Measurements from ENCODE around the gene CSAD.
"Not testable (repeated sequence)": the region's sequence is repeated elsewhere in the genome, so short reads cannot be mapped to it uniquely, and the experiment has no call there.

CSAD gene

DNA sequence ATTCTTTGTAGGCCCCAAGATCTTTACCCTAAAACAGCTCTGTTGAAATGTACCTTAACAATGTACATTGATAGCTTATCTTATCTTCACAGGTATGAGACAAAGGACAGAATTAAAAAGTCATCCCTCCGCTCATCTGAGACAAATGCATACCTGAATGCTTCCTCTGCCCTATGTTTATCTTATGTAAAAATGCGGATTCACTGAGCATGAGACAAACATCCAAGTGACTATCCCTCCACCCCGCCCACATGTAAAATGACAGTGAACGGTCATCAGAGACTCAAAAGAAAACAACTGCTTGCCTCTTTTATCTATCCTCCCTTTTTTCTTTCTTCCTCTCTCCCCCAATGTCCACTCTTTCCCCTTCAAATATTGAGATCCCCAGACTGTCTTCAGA is 37.4 kb downstream of the CSAD start:
- DNase-seq = no peak

DNA sequence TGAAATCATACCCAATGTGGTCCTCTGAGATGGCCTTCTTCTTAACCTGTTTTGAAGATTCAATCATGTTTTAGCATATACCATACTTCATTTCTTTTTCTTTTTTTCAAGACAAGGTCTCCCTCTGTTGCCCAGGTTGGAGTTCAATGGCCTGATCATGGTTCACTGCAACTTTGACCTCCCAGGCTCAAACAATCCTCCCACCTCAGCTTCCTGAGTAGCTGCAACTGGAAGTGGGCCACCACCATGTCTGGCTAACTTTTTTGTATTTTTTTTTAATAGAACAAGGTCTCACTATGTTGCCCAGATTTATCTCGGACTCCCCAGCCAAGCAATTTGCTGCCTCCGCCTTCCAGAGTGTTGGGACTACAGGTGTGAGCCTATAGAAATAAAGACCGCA is 47.0 kb downstream of the CSAD start:
- no peak for DNase-seq

DNA sequence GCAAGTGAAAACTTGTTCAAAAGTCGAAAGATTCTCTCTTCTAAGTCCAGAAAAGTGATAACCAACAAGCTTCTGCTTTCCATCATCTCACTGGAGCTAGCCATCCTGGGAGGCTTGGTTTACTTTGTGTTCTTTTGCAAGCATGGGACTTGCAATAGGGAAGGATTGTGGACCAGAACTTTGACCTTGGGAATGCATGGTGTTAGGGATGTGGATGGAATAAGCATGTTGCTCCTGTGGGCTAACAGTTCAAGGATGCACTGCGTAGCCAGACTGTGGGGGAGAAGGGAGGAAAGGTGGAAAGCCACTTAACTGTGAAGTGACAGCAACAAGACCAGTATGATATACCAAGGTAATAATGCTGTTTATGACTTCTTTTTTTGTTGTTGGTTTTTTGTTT is 48.9 kb downstream of the CSAD start:
- no peak for DNase-seq

DNA sequence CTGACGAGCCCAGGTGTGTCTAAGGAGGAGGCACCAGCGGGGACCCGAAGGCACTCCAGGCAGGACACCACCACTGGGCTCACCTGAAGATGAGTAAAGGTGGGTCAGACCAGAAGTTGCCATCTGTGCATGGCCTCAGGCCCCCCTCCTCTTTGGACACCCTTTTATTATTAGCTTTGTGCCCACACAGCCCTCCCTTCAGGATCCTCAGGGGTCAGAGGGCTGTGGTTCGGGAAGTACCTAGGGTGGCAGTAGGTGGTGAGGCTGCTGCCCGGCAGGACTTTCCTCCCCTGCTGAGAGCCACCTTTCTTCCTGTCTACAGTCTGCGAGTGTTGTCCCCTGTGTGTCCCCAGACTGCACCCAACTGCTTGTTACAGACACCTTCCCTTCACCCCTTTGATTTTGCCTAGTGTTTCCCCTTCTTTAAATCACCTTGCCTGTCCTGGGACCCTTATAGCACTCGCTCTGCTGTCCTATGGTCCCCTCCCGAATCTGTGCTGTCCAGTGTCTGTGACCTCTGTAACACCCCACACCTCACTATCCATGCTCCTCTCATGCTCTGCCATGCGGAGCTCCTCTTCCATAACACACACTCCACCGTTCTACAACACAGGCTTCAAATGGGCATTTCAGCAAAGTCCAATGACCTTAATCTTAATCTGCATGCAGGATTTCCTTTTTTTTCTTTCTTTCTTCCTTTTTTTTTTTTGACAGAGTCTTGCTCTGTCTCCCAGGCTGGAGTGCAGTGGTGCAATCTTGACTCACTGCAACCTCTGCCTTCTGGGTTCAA is 51.8 kb downstream of the CSAD start:
- no peak for DNase-seq

DNA sequence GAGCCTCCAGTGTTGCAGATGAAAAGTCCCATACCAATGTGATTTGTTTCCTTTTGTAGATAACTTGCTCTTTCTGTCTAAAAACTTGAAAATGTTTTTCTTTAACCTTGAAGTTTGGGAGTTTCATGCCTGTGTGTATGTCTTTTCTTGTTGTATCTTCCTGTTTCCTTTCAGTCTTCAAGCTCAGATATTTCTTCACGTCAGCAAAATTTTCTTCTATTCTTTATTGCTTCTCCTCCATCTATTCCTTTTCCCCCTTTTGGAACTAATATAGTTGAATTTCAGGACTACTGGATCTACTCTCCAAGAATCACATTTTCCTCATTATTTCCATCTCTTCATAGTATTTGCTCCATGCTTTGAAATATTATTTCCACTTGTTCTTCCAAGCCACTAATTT is 53.6 kb downstream of the CSAD start:
- DNase-seq = no peak

DNA sequence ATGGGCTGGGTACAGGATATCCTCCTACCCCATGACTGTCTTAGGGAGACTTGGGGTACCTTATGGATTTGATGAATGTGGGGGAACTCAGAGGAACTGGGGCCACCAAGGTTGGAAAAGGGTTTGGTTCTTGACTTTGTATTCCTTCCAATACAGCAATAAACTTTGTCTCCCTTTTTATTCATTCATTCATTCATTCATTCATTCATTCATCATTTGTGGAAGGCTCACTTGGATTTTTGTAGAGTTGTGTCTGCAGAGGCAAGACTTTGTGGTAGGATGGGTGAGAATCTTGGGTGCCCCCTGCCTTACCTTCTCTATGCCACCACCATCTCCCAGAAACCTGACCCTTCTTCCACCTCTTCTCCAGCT is 56.4 kb downstream of the CSAD start:
- no peak for DNase-seq

DNA sequence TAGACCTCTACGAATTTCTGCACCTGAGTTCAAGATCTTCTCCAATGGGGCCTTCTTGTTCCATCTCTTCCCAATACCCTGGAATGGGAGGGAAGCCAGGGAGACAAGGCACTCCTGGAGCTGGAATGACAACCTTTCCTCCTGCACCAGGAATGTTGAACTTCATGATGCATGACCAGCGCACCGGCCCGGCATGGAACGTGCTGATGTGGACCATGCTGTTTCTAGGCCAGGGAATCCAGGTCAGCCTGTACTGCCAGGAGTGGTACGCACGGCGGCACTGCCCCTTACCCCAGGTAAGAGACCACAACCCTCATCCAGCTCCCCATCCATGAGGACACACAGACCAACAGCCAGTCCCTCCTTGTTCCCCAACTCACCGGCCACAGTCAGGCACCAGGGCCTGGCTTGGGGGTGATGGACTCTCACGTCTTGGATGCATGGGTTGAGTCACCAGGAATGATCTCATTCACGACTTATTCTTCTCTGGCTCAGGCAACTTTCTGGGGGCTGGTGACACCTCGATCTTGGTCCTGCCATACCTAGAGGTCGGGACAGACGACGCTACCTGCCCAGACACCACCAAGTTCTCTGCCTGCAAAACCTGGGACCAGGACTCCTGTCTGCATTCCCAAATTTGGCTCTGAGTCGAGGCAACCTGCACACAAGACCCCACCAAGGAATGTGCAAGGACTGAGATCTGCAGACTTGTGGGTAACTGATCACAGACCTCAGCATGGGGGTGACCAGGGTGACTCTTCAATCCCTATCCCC is 57.0 kb downstream of the CSAD start:
- DNase-seq = no peak

DNA sequence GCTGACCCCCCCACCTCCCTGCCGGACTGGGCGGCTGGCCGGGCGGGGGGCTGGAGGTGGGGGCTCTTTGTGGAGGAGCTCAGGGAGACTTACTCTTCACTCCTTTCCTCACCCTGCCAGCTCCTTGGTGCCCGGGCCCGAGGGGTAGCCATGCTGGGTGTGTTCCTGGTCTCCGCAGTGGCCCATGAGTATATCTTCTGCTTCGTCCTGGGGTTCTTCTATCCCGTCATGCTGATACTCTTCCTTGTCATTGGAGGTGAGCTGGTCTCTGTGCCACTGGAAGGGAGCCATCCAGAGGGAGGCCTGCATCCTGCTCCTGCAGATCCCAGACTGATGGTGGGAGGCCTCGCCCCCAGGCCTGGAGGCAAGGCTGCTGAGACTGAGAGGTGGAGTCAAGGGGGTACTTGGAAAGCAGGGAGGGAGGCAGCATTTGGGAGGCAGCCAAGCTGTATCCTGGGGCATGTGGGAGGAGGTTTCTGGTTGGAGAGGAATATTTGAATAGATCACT is 57.7 kb downstream of the CSAD start:
- no peak for DNase-seq

DNA sequence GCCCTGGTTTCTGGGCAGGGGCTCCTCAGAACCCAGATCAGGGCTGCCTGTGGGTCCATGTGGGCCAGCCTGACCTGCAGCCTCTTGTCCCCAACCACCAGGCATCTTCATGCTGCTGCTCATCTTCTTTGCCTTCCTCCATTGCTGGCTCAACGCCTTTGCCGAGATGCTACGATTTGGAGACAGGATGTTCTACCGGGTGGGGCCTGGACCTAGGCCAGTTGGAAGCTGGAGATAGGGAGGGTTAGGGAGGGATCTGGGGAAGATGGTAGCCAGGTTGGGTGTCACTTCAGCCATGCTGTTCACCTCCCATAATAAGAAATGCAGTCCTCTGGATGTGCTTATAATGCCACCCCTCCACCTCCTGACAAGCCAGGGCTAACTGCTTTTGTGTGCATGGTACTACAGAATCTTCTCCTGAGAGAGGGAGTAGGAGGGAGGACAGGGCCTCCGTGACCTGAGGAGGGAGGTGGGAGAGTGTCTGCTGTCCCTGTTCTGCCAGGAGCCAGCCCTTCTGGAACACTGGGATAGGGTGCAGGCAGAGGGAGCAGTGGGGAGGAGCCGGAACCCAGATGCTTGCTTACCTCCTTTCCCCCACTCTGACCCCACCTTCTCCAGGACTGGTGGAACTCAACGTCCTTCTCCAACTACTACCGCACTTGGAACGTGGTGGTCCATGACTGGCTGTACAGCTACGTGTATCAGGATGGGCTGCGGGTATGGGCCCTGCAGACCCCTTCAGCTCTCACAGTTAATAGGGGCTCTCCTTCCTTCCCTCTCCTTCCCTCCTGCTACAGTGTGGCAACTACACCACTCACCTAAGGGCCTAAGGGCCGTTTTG is 59.8 kb downstream of the CSAD start:
- DNase-seq = no peak

DNA sequence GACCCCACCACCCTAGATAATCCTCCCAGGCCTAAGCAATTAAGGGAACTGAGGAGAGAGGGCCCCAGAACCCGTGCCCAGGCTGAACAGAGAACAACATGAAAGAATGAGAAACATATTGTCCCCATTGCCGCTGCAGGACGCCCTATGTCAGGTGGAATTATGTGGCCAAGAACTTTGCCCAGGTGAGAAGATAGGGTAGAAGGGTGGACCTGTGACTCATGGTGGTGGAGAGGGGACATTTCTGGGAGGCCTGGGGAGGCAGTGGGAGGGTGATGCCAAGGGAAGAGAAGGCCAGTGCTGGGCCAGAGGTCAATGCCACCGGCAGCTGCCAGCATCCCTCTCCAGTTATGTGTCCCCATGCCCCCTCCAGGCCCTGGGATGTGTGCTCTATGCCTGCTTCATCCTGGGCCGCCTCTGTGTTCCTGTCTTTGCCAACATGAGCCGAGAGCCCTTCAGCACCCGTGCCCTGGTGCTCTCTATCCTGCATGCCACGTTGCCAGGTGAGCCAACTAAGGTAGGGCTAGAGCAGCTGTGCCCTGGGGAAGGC is 61.9 kb downstream of the CSAD start:
- DNase-seq = no peak

DNA sequence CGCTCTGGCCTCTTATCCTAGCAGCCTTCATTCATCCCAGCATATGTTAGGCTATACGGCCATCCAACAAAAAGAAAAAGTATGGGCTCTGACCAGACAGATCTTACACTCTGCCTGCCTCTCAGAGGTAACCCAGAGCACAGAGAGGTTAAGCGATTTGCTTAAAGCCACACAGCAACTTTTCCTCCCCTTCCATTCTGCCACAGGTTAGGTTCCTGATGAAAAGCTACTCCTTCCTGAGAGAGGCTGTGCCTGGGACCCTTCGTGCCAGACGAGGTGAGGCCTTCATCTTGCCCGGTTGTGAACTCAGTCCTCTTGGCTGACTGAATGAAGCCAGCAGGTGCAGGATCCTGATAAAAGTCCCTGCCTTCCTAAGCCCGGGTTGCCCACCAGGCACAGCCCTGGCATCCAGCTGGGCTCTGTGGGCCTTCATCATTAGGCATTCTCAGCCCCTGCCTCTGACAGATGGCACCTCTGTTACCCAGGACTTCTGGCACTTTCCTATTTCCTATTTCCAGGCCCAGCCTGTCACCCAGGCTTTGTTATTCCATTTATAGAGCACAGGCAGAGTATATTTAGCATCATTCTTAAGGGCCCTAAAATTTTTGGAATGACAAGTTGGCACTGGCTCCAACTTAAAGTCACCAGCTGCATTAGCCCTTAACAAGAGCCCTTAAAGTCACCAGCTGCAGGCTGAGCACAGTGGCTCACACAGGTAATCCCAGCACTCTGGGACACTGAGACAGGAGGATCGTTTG is 64.7 kb downstream of the CSAD start:
- DNase-seq = no peak

DNA sequence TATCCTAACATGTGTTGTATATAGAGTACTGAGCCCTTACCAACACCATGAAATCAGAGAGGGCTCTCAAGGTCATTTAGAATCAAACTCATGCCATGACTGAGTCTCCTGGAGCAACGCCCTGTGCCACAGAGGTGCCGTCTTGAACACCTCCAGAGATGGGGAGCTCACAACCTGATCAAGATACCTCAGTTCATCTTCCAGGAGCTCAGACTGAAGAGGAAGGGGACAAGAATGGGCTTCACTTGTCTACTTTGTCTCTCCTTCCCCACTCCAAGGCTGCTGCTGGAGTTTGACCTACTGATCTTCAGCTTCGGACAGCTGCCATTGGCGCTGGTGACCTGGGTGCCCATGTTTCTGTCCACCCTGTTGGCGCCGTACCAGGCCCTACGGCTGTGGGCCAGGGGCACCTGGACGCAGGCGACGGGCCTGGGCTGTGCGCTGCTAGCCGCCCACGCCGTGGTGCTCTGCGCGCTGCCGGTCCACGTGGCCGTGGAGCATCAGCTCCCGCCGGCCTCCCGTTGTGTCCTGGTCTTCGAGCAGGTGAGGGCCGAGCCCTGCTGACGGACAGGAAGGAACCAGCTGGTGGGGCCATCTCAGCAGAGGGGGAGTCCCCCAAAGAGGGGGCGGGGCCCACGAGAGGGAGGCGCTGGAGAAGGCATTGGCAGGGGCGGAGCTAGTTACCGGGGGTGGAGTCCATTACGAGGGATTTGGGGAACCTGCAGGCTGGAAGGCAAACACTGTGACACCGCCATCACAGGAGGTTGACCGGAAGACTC is 65.4 kb downstream of the CSAD start:
- DNase-seq = no peak

DNA sequence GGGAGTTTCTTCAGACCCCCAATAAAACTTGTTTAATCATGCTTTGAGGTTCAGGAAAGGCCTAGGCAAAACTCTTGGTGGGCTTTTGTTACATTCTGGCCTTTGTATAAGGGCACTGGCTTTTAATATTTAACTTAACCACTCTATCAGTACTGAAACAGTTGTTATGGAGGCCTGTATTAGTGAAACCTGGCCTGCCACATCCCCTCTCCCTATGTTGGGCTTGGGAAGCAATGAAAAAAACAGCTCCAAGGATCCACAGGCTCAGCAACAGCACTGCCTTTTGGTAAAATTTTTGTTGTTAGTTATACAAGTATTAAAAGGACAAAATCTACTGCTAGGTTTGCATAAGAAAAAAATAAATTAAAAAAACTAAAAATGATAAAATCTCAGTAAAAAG is 66.8 kb downstream of the CSAD start:
- no peak for DNase-seq

DNA sequence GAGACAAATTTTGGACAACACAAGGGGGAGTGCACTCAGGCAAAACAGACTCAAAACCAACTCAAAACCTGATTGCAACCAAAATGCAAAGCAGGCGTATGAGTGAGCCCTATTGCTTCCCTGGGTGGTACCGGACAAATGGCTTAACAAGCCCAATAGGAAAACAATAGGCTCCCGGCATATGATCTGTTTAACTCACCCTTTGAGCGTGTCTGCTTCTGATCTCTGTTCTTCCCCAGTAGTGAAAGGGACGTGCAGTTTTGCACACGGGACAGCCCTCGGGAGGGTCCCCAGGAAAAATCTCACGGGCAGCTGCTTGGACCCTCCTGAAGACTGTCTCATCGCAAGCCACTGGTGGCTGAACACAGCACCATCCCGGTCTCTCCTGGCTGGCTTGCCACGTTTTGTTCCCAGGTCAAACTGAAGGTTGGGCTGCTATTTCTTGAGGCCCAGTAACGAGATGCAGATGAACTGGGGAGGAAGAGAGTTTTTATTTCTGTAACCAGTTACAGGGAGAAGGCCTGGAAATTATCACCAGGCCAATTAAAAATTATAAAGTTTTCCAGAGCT is 67.5 kb downstream of the CSAD start:
- DNase-seq = no peak

DNA sequence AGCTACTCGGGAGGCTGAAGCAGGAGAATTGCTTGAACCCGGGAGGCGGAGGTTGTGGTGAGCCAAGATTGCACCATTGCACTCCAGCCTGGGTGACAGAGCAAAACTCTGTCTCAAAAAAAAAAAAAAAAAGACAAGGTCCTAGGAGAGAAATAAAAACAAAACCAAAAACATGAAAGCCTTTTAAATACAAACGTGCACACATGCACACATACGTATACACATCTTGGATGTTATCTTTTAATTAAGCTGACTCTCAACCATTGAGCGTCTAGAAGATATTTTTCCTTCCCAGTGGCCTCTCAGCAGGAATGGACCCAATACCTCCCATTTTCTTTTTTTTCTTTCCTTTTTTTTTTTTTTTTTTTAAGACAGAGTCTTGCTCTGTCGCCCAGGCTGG is 68.3 kb downstream of the CSAD start:
- not testable (repeated sequence) for DNase-seq
